ENCODE data around the gene DNAI2. TPM values are rescaled to one million over a fixed set of nuclear protein-coding genes. Genes with fewer than 3 reads are reported as not detected.

Gene DNAI2
- polyA plus RNA-seq, 2 of the 4 experiments (the other 2 are of a cell fraction), result not detected

GRCh38 chr17:74328487-74328886 lies 54.5 kb downstream of the DNAI2 start:
- POLR2A ChIA-PET, result no interaction called here
- 94% methylated on average over 3 of the region's 3 CpGs for WGBS (ENCODE audit: missing lambda C conversion rate)
- CTCF ChIA-PET, result interaction anchor here (0.6 to 1.7 kb wide), 9 partner anchors 8 to 165 kb away, joined by 3 to 9 read pairs (median 3); partner anchors contain the start of genes BTBD17 and GPR142
- TF ChIP-seq ZNF302 (CRISPR knock-in tag; IDR thresholded peaks at IDR 0.05) (no peak), ZFP36 (IDR thresholded peaks at IDR 0.05; ENCODE audit: borderline replicate concordance, partially characterized antibody) (peak; percentile 89)
- no peak overlapping the region for H3K4me3 ChIP-seq
- H3K9me3 ChIP-seq, result no peaks in the 10 kb centered on the region
- no peak overlapping the region for H3K27ac ChIP-seq
- ATAC-seq, result no peak
- H3K4me2 ChIP-seq, result no peak overlapping the region
- DNase-seq (ENCODE audit: low read depth in 1 of 2, low spot score in 1 of 2), result no peak
- no peak for FAIRE-seq
- peaks cover 6% of the 10 kb centered on the region; the same call in 1 of the 3 replicates for H3K4me1 ChIP-seq

GRCh38 chr17:74329378-74329777 lies 55.3 kb downstream of the DNAI2 start:
- Histone ChIP-seq H3K4me3 (no peak overlapping the region), H3K4me1 (peaks cover 6% of the 10 kb centered on the region; the same call in 1 of the 3 replicates), H3K9me3 (no peaks in the 10 kb centered on the region), H3K27ac (no peak overlapping the region), H3K4me2 (no peak overlapping the region)
- ATAC-seq, result no peak
- POLR2A ChIA-PET, result interaction anchor here (0.7 kb wide), 1 partner anchor 48 kb away, joined by 3 read pairs; no protein-coding TSS in a partner anchor
- FAIRE-seq, result no peak
- 58% methylated on average over 3 of the region's 3 CpGs for WGBS (ENCODE audit: missing lambda C conversion rate)
- TF ChIP-seq USF2 (IDR thresholded peaks at IDR 0.05) (no peak), PHF8 (IDR thresholded peaks at IDR 0.05; ENCODE audit: borderline replicate concordance, low read depth) (no peak), RNF2 (IDR thresholded peaks at IDR 0.05; ENCODE audit: borderline replicate concordance, low read depth) (no peak), TFCP2L1 (CRISPR knock-in tag; IDR thresholded peaks at IDR 0.05) (no peak), MAFK (IDR thresholded peaks at IDR 0.05; ENCODE audit: partially characterized antibody) (no peak), BHLHE40 (IDR thresholded peaks at IDR 0.05; ENCODE audit: low read depth, low read length) (no peak), PBX3 (IDR thresholded peaks at IDR 0.05) (no peak)
- CTCF ChIA-PET, result interaction anchor here (0.8 to 1.5 kb wide), 3 partner anchors 26 to 165 kb away, joined by 3 read pairs; partner anchors contain the start of gene BTBD17
- no peak for DNase-seq (ENCODE audit: low read depth in 1 of 2, low spot score in 1 of 2)

- DNase-seq (ENCODE audit: low read depth in 1 of 2, low spot score in 1 of 2) (no peak), FAIRE-seq (no peak), ATAC-seq (no peak)
- H3K4me2 ChIP-seq, result no peak overlapping the region
- ChIA-PET CTCF (interaction anchor here (0.6 to 34.5 kb wide), 4 partner anchors 29 to 762 kb away, joined by 3 to 674 read pairs (median 3); partner anchors contain the start of genes BTBD17 and GPR142), POLR2A (no interaction called here)
- no peak overlapping the region for H3K27ac ChIP-seq
- no peaks in the 10 kb centered on the region for H3K9me3 ChIP-seq
- H3K4me1 ChIP-seq, result peaks cover 6% of the 10 kb centered on the region; the same call in 1 of the 3 replicates
- no peak overlapping the region for H3K4me3 ChIP-seq
- 41% methylated on average over 8 of the region's 8 CpGs for WGBS (ENCODE audit: missing lambda C conversion rate)
- TF ChIP-seq POLR2AphosphoS2 (conservative IDR thresholded peaks at IDR 0.05; ENCODE audit: low read length) (no peak), FOSL2 (IDR thresholded peaks at IDR 0.05) (no peak), FOSL2 (CRISPR knock-in tag; IDR thresholded peaks at IDR 0.05) (no peak), CBX2 (IDR thresholded peaks at IDR 0.05; ENCODE audit: borderline replicate concordance, low read depth) (no peak), REST (IDR thresholded peaks at IDR 0.05) (no peak), ESRRA (IDR thresholded peaks at IDR 0.05; ENCODE audit: borderline replicate concordance, low read length) (no peak), TFCP2L1 (CRISPR knock-in tag; IDR thresholded peaks at IDR 0.05) (no peak), NPAS2 (CRISPR knock-in tag; IDR thresholded peaks at IDR 0.05; ENCODE audit: borderline replicate concordance) (no peak), EHF (CRISPR knock-in tag; IDR thresholded peaks at IDR 0.05) (no peak), CTCF (IDR thresholded peaks at IDR 0.05) (no peak), NR3C1 (IDR thresholded peaks at IDR 0.05) (no peak), ATOH8 (CRISPR knock-in tag; IDR thresholded peaks at IDR 0.05; ENCODE audit: low read depth) (no peak), MYC (IDR thresholded peaks at IDR 0.05; ENCODE audit: borderline replicate concordance, low read length) (no peak), E2F6 (IDR thresholded peaks at IDR 0.05; ENCODE audit: borderline replicate concordance, low read depth) (no peak)
Measured at GRCh38 chr17:74330446-74330845, 56.4 kb downstream of the DNAI2 start.
